ENCODE results near the gene SLC12A5. TPM values are rescaled to one million over a fixed set of nuclear protein-coding genes. Genes with fewer than 3 reads are reported as not detected.

The SLC12A5 gene
- total RNA-seq, 4 donors from 2014 or later: not detected

GRCh38 chr20:46007671-46008070 is 21.3 kb upstream of the SLC12A5 start:
- no peak overlapping the region for H3K4me3 ChIP-seq
- 72 to 76% methylated on average over 4 of the region's 4 CpGs for WGBS, 2 donors
- no peak for DNase-seq
- intact Hi-C loops (cut with DNase I): no loop called here
- H3K27ac ChIP-seq: no peak overlapping the region
- peaks cover 0 to 96% (median 26%) of the 10 kb centered on the region in 4 donors for H3K27me3 ChIP-seq
- H3K9me3 ChIP-seq: no peaks in the 10 kb centered on the region
- TF ChIP-seq, protein P1, sequence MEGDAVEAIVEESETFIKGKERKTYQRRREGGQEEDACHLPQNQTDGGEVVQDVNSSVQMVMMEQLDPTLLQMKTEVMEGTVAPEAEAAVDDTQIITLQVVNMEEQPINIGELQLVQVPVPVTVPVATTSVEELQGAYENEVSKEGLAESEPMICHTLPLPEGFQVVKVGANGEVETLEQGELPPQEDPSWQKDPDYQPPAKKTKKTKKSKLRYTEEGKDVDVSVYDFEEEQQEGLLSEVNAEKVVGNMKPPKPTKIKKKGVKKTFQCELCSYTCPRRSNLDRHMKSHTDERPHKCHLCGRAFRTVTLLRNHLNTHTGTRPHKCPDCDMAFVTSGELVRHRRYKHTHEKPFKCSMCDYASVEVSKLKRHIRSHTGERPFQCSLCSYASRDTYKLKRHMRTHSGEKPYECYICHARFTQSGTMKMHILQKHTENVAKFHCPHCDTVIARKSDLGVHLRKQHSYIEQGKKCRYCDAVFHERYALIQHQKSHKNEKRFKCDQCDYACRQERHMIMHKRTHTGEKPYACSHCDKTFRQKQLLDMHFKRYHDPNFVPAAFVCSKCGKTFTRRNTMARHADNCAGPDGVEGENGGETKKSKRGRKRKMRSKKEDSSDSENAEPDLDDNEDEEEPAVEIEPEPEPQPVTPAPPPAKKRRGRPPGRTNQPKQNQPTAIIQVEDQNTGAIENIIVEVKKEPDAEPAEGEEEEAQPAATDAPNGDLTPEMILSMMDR (IDR thresholded peaks at IDR 0.05): no peak
- TF ChIP-seq POLR2A (IDR thresholded peaks at IDR 0.05): no peak
- H3K4me1 ChIP-seq: peaks cover 5 to 52% (median 11%) of the 10 kb centered on the region in 3 donors
- no peaks in the 10 kb centered on the region for H3K36me3 ChIP-seq

GRCh38 chr20:46009816-46010215 is 19.2 kb upstream of the SLC12A5 start:
- intact Hi-C loops (cut with DNase I): no loop called here
- Histone ChIP-seq H3K27ac (no peak overlapping the region), H3K4me3 (no peak overlapping the region), H3K4me1 (peaks cover 14 to 60% (median 18%) of the 10 kb centered on the region in 3 donors), H3K27me3 (peaks cover 0 to 100% (median 29%) of the 10 kb centered on the region in 4 donors), H3K9me3 (no peaks in the 10 kb centered on the region), H3K36me3 (no peaks in the 10 kb centered on the region)
- 42 to 44% methylated on average over 2 to 6 of the region's 20 CpGs for WGBS, 2 donors
- TF ChIP-seq, protein P1 (IDR thresholded peaks at IDR 0.05): no peak
- TF ChIP-seq POLR2A (IDR thresholded peaks at IDR 0.05): no peak
- no peak for DNase-seq

GRCh38 chr20:46010491-46011391 is 18.3 kb upstream of the SLC12A5 start:
- peak overlapping the region in 2 of 4 donors; percentile 22 to 49 for H3K4me3 ChIP-seq
- H3K4me1 ChIP-seq: peaks cover 14 to 51% (median 18%) of the 10 kb centered on the region in 3 donors
- H3K27me3 ChIP-seq: peaks cover 0 to 99% (median 31%) of the 10 kb centered on the region in 4 donors
- intact Hi-C loops (cut with DNase I): no loop called here
- no peak for DNase-seq
- TF ChIP-seq, protein P1 (IDR thresholded peaks at IDR 0.05): no peak
- TF ChIP-seq POLR2A (IDR thresholded peaks at IDR 0.05): no peak
- H3K36me3 ChIP-seq: no peaks in the 10 kb centered on the region
- H3K9me3 ChIP-seq: no peaks in the 10 kb centered on the region
- H3K27ac ChIP-seq: no peak overlapping the region
- 6 to 9% methylated on average over 41 to 61 of the region's 74 CpGs for WGBS, 2 donors

DNA sequence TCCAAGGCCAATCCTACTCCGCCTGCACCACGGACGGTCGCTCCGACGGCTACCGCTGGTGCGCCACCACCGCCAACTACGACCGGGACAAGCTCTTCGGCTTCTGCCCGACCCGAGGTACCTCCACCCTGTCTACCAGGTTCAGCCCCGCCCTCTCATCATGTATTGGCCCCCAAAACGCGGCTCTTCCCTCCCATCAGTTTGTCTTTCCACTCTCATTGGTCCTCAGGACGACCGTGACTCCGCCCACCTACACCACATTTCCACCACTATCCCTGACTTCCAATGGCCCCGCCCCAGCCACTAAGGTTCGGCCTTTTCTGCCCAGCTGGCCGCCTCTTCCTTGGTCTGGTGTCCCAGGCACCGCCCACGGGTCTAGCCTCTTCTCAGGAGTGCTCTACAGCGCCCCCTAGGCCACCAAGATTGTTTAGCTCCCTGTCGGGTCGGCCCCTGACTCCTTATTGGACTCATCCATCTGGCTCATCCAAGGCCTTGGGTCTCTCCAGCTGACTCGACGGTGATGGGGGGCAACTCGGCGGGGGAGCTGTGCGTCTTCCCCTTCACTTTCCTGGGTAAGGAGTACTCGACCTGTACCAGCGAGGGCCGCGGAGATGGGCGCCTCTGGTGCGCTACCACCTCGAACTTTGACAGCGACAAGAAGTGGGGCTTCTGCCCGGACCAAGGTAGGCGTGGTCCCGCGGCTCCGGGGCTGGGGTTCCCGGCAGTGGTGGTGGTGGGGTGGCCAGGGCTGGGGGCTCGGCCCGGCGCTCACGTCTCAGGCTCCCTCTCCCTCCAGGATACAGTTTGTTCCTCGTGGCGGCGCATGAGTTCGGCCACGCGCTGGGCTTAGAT is 17.2 kb upstream of the SLC12A5 start:
- peaks cover 14 to 49% (median 18%) of the 10 kb centered on the region in 3 donors for H3K4me1 ChIP-seq
- intact Hi-C loops (cut with DNase I): no loop called here
- no peak overlapping the region for H3K27ac ChIP-seq
- peaks cover 0 to 99% (median 31%) of the 10 kb centered on the region in 4 donors for H3K27me3 ChIP-seq
- no peaks in the 10 kb centered on the region for H3K9me3 ChIP-seq
- no peak for TF ChIP-seq POLR2A (IDR thresholded peaks at IDR 0.05)
- TF ChIP-seq, protein P1 (IDR thresholded peaks at IDR 0.05): peak in 3 of 6 experiments; percentile 12 to 41 (median 14)
- WGBS, 2 donors: 16 to 17% methylated on average over 26 to 36 of the region's 57 CpGs
- no peak for DNase-seq
- no peak overlapping the region for H3K4me3 ChIP-seq
- no peaks in the 10 kb centered on the region for H3K36me3 ChIP-seq
